Measurements from ENCODE around the gene RMI2.

DNA sequence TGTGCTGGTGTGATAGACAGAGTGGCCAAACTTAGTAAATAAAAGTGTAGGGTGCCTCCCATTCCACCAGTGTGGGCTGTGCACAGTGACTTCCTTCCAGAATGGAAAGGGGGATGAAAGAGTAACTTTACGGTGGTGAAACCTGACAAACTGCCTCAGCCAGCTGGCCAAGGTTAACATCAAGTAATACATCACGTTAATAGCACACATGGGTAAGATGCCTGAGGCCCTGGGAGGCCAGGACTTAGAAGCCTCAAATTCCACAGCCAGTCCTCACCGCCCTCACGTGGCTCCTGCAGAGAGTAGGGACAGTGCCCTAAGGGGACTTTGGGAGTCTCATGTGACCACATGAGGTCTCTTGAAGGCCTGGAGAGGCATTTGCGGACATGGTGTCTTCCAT lies 14.1 kb downstream of the RMI2 start:
- TF ChIP-seq POLR2AphosphoS5 (IDR thresholded peaks at IDR 0.05) (no peak), POLR2A (IDR thresholded peaks at IDR 0.05) (no peak)
- TF ChIP-seq, protein P1, sequence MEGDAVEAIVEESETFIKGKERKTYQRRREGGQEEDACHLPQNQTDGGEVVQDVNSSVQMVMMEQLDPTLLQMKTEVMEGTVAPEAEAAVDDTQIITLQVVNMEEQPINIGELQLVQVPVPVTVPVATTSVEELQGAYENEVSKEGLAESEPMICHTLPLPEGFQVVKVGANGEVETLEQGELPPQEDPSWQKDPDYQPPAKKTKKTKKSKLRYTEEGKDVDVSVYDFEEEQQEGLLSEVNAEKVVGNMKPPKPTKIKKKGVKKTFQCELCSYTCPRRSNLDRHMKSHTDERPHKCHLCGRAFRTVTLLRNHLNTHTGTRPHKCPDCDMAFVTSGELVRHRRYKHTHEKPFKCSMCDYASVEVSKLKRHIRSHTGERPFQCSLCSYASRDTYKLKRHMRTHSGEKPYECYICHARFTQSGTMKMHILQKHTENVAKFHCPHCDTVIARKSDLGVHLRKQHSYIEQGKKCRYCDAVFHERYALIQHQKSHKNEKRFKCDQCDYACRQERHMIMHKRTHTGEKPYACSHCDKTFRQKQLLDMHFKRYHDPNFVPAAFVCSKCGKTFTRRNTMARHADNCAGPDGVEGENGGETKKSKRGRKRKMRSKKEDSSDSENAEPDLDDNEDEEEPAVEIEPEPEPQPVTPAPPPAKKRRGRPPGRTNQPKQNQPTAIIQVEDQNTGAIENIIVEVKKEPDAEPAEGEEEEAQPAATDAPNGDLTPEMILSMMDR (IDR thresholded peaks at IDR 0.05): no peak
